GM19372 (cell line): ENCODE data around the gene VPS25.
"Not testable (repeated sequence)": the region's sequence is repeated elsewhere in the genome, so short reads cannot be mapped to it uniquely, and the experiment has no call there.

ENCODE experiments used
- ATAC-seq: cut with Tn5 transposase; IDR thresholded peaks from one replicate; pipeline ENCODE4 v1.9.1; 2021; ENCODE audit warnings: mild to moderate bottlenecking, low read depth, moderate library complexity; ENCODE audit not compliant: unreplicated experiment

The VPS25 gene

DNA sequence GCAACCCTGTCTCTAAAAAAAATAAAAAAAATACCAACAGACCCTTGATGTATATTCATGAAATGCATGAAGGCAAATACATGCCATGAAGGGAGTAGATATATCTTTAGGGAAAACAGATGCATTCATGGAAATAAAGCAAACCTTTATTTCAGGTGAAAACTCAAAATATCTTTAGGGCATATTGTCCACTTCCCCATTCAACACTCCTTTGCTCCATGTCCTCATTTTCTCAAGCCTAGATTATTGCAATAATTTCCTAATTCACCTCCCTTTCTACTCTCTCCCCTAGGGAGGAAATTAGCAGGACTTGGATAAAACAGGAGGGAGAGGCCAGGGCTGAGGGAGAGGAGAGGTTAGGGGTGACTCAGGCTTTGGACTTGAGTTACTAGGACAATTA lies 5.7 kb upstream of the VPS25 start:
- no peak for ATAC-seq

DNA sequence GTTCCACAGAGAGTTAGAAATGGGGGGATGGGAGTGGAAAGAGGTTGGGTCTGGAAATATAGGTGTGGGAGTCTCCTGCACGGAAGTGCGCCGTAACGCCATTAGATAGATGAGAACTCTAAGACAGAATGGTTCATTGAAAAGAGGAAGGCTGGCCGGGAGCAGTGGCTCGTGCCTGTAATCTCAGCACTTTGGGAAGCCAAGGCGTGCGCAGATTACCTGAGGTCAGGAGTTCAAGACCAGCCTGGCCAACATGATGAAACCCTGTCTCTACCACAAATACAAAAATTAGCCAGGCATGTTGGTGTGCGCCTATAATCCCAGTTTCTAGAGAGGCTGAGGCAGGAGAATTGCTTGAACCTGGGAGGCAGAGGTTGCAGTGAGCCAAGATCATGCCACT lies 5.2 kb upstream of the VPS25 start:
- not testable (repeated sequence) for ATAC-seq

DNA sequence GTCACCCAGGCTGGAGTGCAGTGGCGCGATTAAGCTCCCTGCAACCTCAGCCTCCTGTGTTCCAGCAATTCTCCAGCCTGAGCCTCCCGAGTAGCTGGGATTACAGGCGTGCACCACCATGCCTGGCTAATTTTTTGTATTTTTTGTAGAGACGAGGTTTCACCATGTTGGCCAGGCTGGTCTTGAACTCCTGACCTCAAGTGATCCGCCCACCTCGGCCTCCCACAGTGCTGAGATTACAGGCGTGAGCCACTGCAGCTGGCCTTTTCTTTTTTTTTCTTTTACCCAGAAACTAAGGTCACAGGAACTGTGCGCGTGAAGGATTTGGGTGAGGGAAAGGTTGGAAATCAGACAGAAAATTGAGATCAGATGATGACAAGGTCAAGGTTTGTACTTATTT lies 3.3 kb upstream of the VPS25 start:
- not testable (repeated sequence) for ATAC-seq

DNA sequence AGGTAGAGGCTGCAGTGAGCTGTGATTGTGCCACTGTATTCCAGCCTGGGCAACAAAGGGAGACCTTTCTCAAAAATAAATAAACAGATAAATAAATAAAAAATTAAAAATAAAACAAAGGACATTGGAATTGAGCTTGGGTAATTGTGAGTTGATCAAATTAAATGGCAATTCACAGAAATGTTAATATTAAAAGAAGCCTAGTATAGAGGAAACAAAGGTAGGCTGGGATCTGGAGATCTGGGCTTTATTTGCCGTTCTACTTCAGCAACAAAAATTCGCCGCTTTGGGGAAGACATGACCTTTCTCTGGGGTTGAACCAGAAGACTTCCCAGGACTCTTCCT lies 332 bp upstream of the VPS25 start:
- no peak for ATAC-seq

DNA sequence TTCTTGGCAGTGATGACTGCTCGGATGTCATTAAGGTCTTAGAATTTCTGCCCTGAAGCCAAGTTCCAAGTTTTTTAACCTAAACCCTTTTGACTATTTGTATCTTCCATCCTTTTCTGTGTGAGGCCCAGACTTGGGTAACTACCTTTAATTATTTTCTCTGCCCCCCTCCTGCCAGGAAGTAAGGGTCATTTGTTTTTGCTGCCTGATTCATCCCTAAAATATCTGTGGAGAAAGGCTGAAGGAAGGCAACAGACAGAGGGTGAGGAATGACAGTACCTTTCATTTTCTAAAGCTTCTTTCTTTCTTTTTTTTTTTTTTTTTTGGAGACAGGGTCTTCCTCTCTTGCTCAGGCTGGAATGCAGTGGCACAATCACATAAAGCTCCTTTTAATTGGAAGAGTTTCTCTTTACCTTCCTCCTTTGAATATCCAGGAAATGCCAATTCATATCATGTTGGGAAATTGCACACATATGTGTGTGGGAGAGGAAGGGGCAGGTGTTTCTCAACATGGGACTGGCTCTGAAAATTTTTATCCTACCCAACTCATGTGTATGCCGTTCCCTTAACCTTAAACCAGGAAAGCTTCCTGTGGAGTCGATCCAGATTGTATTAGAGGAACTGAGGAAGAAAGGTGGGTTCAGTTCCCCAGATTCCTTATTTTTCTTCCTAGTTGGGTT lies 957 bp downstream of the VPS25 start:
- ATAC-seq: no peak

DNA sequence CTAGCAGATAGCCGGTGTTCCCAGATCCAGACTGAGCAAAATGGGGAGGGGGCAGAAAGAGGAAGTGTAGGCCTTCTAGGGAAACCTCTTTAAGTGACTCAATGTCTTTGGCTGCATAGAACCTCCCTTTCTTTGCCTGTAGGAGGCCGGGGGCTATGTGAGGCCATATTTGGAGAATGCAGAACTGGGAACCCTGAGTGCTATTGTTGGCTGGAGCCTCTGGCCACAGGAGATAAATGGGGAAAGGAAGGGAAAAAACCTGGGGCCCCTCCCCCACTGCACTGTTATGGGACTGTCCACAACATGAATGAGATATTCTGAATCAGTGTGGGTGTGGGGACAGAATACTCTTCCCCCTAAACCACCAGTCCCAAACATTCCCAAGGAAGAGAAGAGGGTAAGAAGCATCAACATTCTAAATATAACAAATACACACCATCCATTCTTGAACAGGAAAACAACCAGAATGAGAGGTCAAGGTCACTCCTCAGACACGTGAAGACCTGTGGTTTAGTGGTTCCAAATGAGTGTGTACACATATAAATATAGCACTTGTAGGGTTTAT lies 2.4 kb downstream of the VPS25 start:
- no peak for ATAC-seq

DNA sequence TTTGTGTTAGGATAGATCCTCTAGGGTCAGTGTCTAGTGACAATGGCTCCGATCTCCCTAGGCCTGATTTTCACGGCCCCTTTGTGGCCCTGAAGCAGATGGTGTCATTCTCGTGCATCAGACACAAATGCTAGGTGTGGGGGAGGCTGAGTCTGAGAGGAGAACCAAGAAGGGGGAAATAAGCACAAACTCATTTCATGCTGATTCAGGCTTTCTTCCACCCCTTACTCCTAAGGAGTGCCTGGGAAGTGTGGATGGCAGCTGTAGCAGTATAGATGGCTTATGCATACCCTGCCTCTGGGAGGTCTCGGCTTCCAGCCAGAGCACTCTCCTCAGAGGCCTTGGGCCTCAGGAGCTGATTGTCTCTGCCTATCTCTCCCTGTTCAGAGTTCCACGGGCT lies 5.3 kb downstream of the VPS25 start:
- ATAC-seq: no peak

DNA sequence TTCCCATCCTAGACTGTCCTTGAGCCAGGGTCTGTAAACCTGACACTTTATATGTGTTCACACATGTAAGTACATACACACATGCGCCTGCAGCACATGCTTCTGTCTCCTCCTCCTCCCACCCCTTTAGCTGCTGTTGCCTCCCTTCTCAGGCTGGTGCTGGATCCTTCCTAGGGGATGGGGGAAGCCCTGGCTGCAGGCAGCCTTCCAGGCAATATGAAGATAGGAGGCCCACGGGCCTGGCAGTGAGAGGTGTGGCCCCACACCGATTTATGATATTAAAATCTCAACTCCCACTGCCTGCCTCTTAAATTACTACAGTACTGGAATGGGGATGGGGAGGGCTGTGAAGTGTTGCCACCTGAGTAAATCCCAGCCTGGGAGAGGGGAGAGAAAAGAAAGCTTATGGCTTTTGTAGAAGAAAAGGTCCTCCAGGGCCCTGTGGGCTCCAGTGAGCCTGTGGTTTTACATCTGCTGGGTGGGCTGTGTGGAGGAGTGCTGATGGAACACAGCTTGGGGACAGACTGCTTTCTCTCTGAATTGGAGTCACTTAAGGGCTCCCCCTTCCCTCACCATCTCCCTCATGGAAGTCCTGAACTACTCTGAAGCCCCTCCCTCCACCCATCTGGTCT lies 6.2 kb downstream of the VPS25 start:
- no peak for ATAC-seq

DNA sequence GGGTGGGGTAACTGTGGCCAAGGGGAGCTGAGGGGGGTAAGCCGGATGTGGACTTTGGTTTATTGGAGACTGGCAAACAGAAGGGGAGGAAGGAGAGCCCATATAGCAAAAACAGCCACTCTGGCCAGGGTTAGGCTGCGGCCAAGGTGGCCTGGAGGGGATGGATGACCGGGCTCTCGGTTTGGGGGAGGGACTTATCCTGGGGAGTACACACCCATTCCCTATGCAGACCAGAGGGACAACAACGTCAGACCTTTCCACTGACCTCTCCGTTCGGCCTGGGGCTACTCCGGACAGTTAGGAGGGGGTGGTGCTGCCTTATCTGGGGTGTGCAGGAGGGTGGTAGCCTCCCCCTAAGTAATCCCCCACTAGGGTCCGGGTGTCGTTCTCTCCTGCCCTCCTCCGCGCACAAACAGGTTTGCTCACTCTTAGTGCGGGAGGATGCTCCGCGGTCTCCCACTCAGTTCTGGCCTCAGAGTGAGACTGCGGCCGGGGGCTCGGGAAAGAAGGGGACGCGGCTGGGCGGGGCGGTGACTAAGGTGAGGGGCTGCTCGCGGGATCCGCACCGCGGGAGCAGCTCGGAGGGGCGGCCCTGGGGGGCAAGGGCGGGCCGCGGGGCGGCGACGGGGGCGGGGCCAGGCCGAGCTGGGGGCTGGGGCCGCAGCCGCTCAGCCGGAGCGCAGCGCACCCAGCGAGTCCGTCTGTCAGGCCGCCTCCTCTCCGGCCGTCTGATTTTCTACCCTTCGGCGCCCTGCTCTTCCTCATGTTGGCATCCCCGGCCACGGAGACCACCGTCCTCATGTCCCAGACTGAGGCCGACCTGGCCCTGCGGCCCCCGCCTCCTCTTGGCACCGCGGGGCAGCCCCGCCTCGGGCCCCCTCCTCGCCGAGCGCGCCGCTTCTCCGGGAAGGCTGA lies 6.9 kb downstream of the VPS25 start, which contains the start of gene WNK4:
TSS of gene WNK4 (plus strand) at position 675 of the 915 bp plus-strand sequence. CDS start at position 764, 89 bp downstream.
- ATAC-seq: no peak

DNA sequence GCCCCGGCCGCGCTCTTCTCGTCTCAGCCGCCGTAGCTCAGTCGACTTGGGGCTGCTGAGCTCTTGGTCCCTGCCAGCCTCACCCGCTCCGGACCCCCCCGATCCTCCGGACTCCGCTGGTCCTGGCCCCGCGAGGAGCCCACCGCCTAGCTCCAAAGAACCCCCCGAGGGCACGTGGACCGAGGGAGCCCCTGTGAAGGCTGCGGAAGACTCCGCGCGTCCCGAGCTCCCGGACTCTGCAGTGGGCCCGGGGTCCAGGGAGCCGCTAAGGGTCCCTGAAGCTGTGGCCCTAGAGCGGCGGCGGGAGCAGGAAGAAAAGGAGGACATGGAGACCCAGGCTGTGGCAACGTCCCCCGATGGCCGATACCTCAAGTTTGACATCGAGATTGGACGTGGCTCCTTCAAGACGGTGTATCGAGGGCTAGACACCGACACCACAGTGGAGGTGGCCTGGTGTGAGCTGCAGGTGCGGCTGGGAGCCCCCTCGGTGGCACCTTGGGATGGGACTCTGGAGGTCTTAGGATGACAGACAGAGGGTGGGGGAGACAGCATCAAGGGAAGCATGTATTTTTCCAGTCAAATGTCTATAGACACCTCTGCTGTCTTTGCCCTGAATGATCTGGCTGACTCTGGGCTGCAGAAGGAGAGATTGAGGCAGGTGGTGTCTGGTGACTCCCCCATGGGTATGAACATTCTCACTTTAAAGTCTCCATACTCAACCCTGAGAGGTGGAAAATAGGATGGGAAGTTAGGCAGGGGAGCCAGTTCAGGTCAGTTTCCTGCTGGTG lies 7.8 kb downstream of the VPS25 start:
- no peak for ATAC-seq

DNA sequence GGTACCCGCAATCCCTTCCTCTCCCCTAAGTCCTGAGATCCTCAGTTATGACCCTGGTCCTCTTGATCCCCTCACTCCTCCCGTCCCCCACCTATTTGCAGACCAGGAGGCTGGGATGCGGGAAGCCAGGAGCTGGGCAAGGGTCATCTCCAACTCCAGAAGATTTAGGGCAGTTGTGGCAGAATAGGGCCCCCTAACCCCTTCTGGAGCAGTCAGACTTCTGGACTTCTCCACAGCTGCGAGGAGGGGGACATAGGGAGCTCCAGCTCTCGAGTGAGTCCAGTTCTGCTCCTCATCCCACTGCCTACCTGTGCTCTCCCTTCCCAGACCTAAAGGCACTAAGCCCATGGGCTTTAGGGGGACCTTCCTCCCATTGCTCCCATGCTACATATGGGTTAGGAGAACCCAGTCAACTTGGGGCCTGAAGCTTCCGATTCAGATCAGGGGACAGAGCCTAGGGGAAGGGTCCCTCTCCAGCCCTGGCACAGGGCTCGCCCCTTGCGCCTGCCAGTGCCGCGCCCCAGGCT lies 8.5 kb downstream of the VPS25 start:
- no peak for ATAC-seq

DNA sequence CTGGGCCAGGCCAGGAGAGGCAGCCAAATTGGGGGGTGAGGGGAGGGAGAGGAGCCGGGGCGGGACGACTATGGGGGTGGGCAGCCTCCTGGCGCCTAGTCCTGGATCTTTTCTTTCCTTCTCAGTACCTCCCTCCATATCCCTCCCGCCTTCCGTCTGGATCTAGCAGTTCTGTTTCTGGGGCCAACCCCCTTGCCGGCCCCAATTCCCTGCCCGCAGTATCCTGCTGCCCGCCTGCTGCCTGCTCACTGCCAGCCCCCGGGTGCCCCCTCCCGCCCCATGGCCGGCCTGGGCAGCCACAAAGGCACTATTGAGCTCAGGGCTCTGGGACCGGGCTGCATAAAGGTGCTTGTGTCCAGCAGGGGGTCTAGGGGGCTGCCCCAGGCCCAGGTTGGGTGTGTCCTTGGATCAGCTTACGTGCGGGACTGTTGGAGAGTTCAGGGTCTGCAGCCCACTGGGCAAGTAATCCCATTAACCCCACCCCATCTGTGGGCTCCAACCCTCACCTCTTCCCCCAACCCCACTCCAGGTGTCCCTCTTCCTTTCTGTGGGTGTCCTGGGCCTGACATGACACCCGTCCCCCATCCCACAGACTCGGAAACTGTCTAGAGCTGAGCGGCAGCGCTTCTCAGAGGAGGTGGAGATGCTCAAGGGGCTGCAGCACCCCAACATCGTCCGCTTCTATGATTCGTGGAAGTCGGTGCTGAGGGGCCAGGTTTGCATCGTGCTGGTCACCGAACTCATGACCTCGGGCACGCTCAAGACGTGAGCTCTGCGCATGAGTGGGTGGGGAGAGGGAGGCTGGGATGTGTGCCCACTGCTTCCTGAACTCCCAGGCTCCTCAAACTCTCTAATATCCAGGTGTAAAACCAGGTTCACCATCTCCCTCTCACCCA lies 9.2 kb downstream of the VPS25 start:
- no peak for ATAC-seq

DNA sequence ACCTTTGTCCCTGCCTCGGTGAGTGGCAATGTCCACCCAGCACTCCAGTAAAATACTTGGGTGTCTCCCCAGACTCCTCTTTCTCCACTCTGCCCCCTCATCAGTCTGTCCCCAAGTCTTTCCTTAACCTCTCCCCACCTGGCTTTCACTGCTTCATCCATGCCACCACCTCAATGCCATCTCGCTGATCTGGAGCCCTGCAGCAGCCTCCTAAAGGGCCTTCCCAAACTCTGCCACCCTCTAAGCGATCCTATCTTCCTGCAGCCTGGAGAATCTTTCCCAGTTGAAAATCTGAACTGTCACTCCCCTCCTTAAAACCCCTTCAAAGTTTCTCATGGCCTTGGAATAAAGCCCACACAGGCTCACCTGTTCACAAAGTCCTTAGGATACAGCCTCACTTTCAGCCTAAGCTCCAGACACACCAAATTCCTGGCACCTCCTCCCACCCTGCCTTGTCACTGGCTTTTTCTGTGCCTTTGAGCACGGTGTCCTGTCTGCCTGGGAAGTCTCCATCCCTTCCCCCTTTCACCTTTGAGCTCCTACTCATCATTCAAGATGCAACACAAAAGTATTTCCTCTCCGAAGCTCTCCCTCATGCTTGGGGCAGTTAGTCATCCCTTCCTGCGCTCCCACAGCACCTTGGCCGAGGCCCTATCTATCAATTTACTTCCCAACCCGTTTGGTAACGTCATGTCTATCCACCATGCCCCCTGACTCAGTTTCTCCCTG lies 10.0 kb downstream of the VPS25 start:
- ATAC-seq: no peak

DNA sequence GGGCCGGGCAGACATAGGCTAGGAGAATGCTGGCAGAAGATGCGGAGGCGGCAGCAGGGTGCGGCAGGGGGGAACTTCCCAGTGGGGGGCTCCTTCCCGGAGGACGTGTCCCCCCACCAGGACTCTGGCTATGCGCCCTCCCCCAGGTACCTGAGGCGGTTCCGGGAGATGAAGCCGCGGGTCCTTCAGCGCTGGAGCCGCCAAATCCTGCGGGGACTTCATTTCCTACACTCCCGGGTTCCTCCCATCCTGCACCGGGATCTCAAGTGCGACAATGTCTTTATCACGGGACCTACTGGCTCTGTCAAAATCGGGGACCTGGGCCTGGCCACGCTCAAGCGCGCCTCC lies 10.5 kb downstream of the VPS25 start:
- ATAC-seq: no peak

DNA sequence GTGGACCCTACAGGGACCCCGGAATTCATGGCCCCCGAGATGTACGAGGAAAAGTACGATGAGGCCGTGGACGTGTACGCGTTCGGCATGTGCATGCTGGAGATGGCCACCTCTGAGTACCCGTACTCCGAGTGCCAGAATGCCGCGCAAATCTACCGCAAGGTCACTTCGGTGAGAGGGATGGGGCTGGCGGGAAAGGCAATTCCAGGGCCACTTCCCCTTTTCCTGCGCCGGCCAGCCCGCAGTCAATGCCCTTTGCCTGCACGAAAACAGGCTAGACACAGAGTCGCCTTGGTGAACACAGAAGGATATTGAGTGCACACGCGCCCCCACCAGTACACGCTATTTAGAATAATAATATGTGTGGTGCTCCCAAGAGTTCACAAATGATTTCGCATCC lies 11.2 kb downstream of the VPS25 start:
- ATAC-seq: no peak

DNA sequence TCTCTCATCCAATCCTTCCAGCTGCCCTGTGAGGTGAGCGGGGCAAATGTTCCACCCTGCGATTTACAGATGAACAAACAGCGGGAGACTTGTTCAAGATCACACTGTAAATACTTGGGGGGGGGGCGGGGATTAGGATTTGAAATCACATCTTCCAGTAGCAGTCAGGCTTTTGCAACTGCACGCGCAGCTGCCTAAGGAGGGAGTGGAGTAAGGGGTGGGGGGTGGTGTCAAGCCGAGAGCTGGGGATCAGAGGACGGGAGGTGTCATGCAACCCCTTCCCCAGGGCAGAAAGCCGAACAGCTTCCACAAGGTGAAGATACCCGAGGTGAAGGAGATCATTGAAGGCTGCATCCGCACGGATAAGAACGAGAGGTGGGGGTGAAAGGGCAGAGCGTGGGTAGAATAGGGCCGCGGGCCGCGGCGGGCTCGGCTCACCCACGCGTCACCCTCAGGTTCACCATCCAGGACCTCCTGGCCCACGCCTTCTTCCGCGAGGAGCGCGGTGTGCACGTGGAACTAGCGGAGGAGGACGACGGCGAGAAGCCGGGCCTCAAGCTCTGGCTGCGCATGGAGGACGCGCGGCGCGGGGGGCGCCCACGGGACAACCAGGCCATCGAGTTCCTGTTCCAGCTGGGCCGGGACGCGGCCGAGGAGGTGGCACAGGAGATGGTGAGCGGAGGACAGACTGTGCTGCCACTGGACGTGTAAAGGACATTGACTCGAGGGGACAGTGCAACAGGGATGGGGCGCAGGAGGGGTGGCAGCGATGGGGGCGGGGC lies 11.8 kb downstream of the VPS25 start:
- ATAC-seq: no peak

DNA sequence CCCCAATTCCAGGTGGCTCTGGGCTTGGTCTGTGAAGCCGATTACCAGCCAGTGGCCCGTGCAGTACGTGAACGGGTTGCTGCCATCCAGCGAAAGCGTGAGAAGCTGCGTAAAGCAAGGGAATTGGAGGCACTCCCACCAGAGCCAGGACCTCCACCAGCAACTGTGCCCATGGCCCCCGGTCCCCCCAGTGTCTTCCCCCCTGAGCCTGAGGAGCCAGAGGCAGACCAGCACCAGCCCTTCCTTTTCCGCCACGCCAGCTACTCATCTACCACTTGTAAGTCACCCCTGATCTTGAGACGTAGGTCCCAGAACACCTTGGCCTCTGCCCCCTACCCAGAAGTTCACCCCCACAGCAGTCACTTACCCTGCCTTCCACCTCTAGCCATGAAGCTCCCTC lies 14.0 kb downstream of the VPS25 start:
- no peak for ATAC-seq

DNA sequence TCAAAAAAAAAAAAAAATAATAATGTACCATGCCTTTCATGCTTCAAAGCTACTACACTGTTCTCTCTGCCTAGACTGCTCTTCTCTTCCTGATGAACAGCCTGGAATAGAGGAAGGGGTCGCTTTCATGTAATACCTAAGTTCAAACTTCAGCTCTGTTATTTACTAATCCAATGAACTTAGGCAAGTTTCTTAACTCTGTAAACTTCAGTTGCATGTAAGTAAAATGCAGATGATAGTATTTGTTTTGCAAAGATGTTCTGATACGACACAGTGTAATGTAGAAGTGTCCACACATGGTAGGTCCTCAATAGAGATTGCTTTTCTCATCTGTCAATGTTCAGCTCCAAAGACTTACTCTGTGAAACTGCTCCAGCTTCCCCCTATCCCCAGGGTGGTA lies 18.7 kb downstream of the VPS25 start:
- ATAC-seq: no peak
